ENCODE measurements around the gene SOX10. TPM values are rescaled to one million over a fixed set of nuclear protein-coding genes. Genes with fewer than 3 reads are reported as not detected.

SOX10 gene
- total RNA-seq, 4 donors from 2014 or later, result 15.2 to 30.8 (median 20.5) TPM

DNA sequence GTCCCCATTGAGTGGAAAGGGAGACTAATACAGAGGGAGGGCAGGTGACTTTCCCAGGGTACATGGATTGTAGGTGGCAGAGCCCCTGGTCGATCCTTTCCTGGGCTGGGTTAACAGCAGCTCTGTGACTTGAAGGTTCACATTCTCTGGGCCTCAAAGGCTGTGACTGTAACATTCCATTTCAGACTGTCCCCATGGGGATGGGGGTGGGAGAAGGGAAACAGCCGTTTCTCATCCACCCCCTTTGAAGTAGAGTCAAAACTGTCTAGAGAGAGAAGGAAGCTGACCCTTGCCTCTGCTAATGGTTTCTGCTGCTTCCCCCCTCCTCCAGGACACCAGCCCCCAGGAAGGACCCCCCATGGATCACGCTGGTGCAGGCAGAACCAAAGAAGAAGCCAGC is 59.0 kb downstream of the SOX10 start:
- peaks cover 13% of the 10 kb centered on the region for H3K4me1 ChIP-seq
- TF ChIP-seq, protein P1, sequence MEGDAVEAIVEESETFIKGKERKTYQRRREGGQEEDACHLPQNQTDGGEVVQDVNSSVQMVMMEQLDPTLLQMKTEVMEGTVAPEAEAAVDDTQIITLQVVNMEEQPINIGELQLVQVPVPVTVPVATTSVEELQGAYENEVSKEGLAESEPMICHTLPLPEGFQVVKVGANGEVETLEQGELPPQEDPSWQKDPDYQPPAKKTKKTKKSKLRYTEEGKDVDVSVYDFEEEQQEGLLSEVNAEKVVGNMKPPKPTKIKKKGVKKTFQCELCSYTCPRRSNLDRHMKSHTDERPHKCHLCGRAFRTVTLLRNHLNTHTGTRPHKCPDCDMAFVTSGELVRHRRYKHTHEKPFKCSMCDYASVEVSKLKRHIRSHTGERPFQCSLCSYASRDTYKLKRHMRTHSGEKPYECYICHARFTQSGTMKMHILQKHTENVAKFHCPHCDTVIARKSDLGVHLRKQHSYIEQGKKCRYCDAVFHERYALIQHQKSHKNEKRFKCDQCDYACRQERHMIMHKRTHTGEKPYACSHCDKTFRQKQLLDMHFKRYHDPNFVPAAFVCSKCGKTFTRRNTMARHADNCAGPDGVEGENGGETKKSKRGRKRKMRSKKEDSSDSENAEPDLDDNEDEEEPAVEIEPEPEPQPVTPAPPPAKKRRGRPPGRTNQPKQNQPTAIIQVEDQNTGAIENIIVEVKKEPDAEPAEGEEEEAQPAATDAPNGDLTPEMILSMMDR (IDR thresholded peaks at IDR 0.05), result no peak
- TF ChIP-seq POLR2A (IDR thresholded peaks at IDR 0.05), result no peak
- TF ChIP-seq POLR2AphosphoS5 (IDR thresholded peaks at IDR 0.05), result no peak
- no peaks in the 10 kb centered on the region for H3K27me3 ChIP-seq
- WGBS, result 67% methylated on average over 3 of the region's 3 CpGs
- no peak overlapping the region for H3K27ac ChIP-seq
- no peak for DNase-seq (ENCODE audit: low spot score in 2 of 2)
- H3K36me3 ChIP-seq, result peaks cover 92% of the 10 kb centered on the region
- H3K4me3 ChIP-seq, result no peak overlapping the region
- no peaks in the 10 kb centered on the region for H3K9me3 ChIP-seq

DNA sequence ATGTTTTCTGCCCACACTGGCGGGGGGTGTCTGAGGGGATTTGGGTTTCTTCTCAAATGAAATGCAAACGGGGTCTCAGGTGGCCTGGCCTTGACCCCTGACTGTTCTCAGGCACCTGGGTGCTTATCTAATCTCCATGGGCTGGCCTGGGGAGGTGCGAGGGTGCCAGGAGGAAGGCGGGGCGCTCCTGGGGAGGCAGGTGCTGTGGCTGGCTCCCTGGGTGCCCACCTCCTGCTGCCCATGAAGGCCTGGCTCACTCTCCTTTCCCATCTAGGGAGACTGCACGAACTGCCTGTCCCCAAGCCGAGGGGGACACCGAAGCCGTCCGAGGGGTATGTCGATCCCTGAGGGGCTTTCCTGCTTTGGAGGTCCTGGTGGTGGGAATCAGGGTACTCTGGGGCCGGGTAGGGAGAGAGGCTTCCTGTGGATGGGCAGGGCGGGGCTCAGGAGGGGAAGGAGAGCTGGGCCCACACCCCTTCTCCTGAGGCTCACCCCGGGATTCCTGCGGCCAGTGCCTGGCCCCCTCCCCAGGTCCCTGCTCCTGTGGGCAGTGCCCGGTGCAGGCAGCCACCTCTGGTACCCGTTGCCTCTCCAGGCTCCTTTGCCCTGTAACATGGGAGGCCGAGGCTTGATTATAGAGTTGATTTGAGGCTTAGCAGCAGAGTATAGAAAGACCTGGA is 59.8 kb downstream of the SOX10 start:
- TF ChIP-seq POLR2AphosphoS5 (IDR thresholded peaks at IDR 0.05) (no peak), EP300 (IDR thresholded peaks at IDR 0.05) (no peak), POLR2A (IDR thresholded peaks at IDR 0.05) (no peak)
- TF ChIP-seq, protein P1 (IDR thresholded peaks at IDR 0.05), result no peak
- no peak overlapping the region for H3K27ac ChIP-seq
- WGBS, result 88% methylated on average over 13 of the region's 18 CpGs

DNA sequence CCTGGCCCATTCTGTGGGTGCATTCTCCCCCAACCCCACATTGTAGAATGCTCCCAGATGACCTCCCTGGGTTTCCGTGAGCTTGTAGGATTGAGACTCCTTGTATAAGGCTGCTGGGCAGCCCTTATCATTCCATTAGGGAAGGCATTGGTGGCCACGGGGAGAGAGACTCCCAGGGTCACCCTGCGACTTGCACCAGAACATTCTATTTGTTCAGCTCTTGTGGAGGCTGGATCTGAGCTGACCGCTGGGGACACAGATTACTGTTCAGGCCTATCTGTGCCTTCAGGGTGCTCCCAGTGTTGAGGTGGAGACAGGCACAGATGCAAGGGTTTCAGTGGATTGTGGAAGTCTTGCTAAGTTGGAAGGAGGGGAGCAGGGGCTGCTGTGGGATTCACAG is 60.4 kb downstream of the SOX10 start:
- Histone ChIP-seq H3K27ac (no peak overlapping the region), H3K4me1 (peaks cover under 1% of the 10 kb centered on the region), H3K27me3 (no peaks in the 10 kb centered on the region), H3K36me3 (peaks cover 92% of the 10 kb centered on the region), H3K4me3 (no peak overlapping the region), H3K9me3 (no peaks in the 10 kb centered on the region)
- DNase-seq (ENCODE audit: low spot score in 2 of 2), result no peak
- TF ChIP-seq POLR2AphosphoS5 (IDR thresholded peaks at IDR 0.05), result no peak
- no peak for TF ChIP-seq EP300 (IDR thresholded peaks at IDR 0.05)
- TF ChIP-seq, protein P1 (IDR thresholded peaks at IDR 0.05), result no peak
- no peak for TF ChIP-seq POLR2A (IDR thresholded peaks at IDR 0.05)
- WGBS, result no CpG with 5 or more reads among the region's 4 CpGs

More for the DNA sequence above, 59.8 kb downstream of the SOX10 start:
- Histone ChIP-seq H3K27me3 (no peaks in the 10 kb centered on the region), H3K36me3 (peaks cover 94% of the 10 kb centered on the region), H3K9me3 (no peaks in the 10 kb centered on the region), H3K4me3 (no peak overlapping the region), H3K4me1 (peaks cover 5% of the 10 kb centered on the region)
- no peak for DNase-seq (ENCODE audit: low spot score in 2 of 2)

Other genes with a start within 250 kb of the SOX10 start
- gene GCAT, start 176.6 kb downstream of the SOX10 start, total RNA-seq, result 10 to 100 TPM; 11.3 to 34.5 (median 20.1) TPM
- not detected for gene GALR3, start 161.2 kb downstream of the SOX10 start, total RNA-seq
- gene ANKRD54, start 140.2 kb downstream of the SOX10 start, total RNA-seq, result 10 to 100 TPM; 22.7 to 38.6 (median 32.7) TPM
- gene EIF3L, start 135.1 kb downstream of the SOX10 start, total RNA-seq, result 100 to 1,000 TPM; 379 to 589 (median 576) TPM
- 100 to 1,000 TPM; 125 to 157 (median 131) TPM for gene MICALL1, start 78.3 kb downstream of the SOX10 start, total RNA-seq
- not detected for gene C22orf23, start 31.0 kb downstream of the SOX10 start, total RNA-seq
- gene POLR2F, start 30.9 kb downstream of the SOX10 start, total RNA-seq, result 10 to 100 TPM; 60.1 to 66.8 (median 64.1) TPM
- 10 to 100 TPM; 36.7 to 72.0 (median 61.5) TPM for gene PICK1, start 72.8 kb upstream of the SOX10 start, total RNA-seq
- gene SLC16A8, start 99.6 kb upstream of the SOX10 start, total RNA-seq, result not detected
- 1 to 10 TPM in 3 of 4 donors, under 1 TPM in 1; 0.49 to 1.7 (median 1.6) TPM for gene BAIAP2L2, start 126.1 kb upstream of the SOX10 start, total RNA-seq
- gene PLA2G6, start 197.3 kb upstream of the SOX10 start, total RNA-seq, result 100 to 1,000 TPM in 1 of 4 donors, 10 to 100 TPM in 3; 49.7 to 178 (median 92.9) TPM
- 10 to 100 TPM; 27.3 to 70.1 (median 52.8) TPM for gene MAFF, start 217.4 kb upstream of the SOX10 start, total RNA-seq